GM12891 (cell line): Measurements from ENCODE around the gene CFAP58.

Experiments
- PAX5 ChIP-seq: IDR thresholded peaks from 2 replicates; pipeline ENCODE4 v1.6.1; 2011; ENCODE audit warnings: low read length, moderate library complexity, mild to moderate bottlenecking; ENCODE audit not compliant: insufficient read depth, severe bottlenecking
- POLR2A ChIP-seq: IDR thresholded peaks from 2 replicates; pipeline ENCODE4 v1.6.1; 2011; ENCODE audit warnings: low read depth, low read length, control low read depth
- POLR2AphosphoS5 ChIP-seq: IDR thresholded peaks from 2 replicates; pipeline ENCODE4 v1.6.1; 2011; ENCODE audit warnings: low read depth, low read length, control low read depth
- TAF1 ChIP-seq: IDR thresholded peaks from 2 replicates; pipeline ENCODE4 v1.6.1; 2011; ENCODE audit warnings: low read depth, low read length, control low read depth

DNA sequence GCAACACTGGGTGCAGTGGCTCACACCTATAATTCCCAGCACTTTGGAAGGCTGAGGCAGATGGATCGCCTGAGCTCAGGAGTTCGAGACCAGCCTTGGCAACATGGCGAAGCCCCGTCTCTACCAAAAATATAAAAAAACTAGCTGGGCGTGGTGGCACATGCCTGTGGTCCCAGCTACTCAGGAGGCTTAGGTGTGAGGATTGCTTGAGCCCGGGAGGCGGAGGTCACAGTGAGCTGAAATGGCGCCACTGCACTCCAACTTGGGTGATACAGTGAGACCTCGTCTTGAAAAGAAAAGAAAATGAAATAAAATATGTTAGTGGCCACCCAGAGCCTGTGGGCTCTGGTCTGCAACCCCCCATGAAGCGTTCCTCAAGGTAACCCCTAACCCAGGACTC lies 28.7 kb upstream of the CFAP58 start:
- TF ChIP-seq POLR2AphosphoS5 (no peak), POLR2A (no peak), TAF1 (no peak), PAX5 (no peak)
